ENCODE results near the gene STRN3. TPM values are rescaled to one million over a fixed set of nuclear protein-coding genes. Genes with fewer than 3 reads are reported as not detected.
"Not testable (repeated sequence)": the region's sequence is repeated elsewhere in the genome, so short reads cannot be mapped to it uniquely, and the experiment has no call there.

The STRN3 gene
- total RNA-seq, 1 experiment from 2014 or later: 80.9 TPM

DNA sequence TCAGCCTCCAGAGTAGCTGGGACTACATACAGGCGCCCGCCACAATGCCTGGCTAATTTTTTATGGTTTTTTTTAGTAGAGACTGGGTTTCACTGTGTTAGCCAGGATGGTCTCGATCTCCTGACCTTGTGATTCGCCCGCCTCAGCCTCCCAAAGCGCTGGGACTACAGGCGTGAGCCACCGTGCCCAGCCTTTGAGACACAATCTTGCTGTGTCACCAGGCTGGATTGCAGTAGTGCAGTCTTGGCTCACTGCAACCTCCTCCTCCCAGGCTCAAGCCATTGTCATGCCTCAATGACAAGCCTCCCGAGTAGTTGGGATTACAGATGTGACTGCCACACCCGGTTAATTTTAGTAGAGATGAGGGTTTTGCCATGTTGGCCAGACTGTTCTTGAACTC lies 21.3 kb upstream of the STRN3 start:
- no peaks in the 10 kb centered on the region for H3K4me1 ChIP-seq
- H3K9me3 ChIP-seq (replicated peaks): no peaks in the 10 kb centered on the region
- no peak for DNase-seq
- no peaks in the 10 kb centered on the region for H3K36me3 ChIP-seq
- H3K4me3 ChIP-seq: no peak overlapping the region
- no peak overlapping the region for H3K27ac ChIP-seq
- no peaks in the 10 kb centered on the region for H3K27me3 ChIP-seq

DNA sequence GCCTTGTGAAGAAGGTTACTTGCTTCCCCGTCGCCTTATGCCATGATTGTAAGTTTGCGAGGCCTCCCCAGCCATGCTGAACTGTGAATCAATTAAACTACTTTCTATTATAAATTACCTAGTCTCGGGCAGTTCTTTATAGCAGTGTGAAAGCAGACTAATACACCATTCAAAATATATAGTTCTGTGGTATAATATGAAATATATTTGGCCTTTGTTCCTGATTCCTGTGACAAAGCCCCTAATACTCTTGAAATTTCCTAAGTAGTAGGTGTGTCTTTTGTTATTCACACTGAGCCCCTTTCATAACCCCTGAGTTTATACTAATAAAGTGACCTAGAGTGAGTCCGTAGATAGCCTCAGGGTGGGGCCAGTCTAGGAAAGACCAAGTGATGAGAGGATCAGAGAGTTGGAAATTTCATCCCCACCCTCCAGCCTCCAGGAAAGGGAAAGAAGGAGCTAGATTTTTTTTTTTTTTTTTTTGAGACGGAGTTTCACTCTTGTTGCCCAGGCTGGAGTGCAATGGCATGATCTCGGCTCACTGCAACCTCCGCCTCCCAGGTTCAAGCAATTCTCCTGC lies 19.4 kb upstream of the STRN3 start:
- Histone ChIP-seq H3K4me3 (no peak overlapping the region), H3K9me3 (replicated peaks) (no peaks in the 10 kb centered on the region), H3K27me3 (no peaks in the 10 kb centered on the region), H3K4me1 (no peaks in the 10 kb centered on the region), H3K36me3 (no peaks in the 10 kb centered on the region), H3K27ac (no peak overlapping the region)
- no peak for DNase-seq

DNA sequence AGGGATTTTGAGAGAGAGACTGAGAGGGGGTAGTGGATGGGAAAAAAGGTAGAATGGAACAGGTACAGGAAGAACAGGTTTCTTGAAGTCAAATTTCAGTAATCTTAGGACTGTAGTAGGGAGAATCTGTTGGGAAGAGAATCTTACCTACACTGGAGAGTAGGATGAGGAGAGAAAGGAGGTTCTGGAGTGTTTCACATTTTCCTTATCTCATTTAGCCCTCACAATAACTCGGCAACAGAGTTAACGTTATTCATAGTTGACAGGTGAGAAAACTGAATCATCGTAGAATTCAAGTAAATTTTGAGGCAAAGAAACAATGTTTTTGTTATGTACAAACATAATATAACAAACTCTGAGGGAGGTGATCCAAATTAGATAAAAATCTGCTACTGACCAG lies 17.2 kb upstream of the STRN3 start:
- Histone ChIP-seq H3K9me3 (replicated peaks) (no peaks in the 10 kb centered on the region), H3K4me3 (no peak overlapping the region), H3K27me3 (no peaks in the 10 kb centered on the region), H3K4me1 (no peaks in the 10 kb centered on the region), H3K27ac (no peak overlapping the region), H3K36me3 (no peaks in the 10 kb centered on the region)
- no peak for DNase-seq

DNA sequence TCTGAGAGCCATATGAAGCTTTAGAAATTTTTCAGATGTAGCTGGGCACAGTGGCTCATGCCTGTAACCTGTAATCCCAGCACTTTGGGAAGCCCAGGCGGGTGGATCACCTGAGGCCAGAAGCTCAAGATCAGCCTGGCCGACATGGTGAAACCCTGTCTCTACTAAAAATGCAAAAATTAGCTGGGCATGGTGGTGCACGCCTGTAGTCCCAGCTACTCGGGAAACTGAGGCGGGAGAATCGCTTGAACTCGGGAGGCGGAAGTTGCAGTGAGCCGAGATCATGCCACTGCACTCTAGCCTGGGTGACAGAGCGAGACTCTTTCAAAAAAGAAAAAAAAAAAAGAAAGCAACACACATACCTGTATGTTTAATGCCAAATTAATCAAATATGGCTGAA lies 16.7 kb upstream of the STRN3 start:
- not testable (repeated sequence) for DNase-seq; H3K36me3 ChIP-seq; H3K4me1 ChIP-seq; H3K4me3 ChIP-seq; H3K27ac ChIP-seq; H3K27me3 ChIP-seq; H3K9me3 ChIP-seq (replicated peaks)

DNA sequence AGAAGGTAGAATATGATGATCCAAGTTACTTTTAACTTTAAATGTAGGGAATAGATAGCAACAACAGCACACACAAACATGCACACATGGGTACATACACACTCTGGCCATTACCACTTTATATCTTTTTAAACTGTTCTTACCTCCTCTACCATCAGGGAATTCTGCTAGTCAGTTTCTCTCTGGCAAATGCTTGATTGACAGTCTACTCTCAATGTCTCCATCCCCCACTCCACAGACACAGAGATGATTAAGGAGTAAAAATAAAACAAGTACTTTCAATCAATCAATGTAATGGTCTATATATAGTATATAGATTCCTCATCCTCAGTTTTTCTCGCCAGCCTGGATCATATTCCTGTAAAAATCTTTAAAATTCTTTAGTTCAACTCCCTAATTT lies 16.1 kb upstream of the STRN3 start:
- H3K4me3 ChIP-seq: no peak overlapping the region

DNA sequence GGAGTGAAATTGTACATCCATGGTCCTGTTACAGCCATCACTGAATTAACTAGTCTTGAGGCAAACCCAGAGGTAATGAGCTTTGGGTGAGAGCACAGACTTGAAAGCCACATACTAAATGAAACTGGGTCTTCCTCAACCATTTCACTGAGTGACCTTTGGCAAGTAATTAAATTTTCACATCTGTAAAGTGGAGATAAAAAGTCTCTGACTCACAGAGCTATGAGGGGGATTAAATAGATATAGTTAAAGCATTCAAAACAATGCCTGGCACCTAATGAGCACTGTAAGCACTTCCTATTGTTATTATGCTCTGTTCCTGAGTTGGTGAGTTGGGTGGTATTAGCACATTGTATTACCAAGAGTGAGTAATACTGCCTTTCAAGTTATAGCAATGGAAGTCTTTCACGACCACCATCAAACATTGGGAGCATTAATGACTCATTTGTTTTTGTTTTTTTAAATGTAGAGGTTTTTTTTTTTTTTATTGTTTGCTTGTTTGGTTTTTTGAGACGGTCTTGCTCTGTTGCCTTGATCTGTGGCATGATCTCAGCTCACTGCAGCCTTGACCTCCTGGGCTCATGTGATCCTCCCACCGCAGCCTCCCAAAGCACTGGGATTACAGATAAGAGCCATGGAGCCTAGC lies 12.5 kb upstream of the STRN3 start:
- Histone ChIP-seq H3K27ac (no peak overlapping the region), H3K27me3 (no peaks in the 10 kb centered on the region), H3K4me1 (no peaks in the 10 kb centered on the region), H3K9me3 (replicated peaks) (no peaks in the 10 kb centered on the region), H3K36me3 (no peaks in the 10 kb centered on the region), H3K4me3 (no peak overlapping the region)
- DNase-seq: no peak

More for the DNA sequence above, 16.1 kb upstream of the STRN3 start:
- Histone ChIP-seq H3K4me1 (no peaks in the 10 kb centered on the region), H3K9me3 (replicated peaks) (no peaks in the 10 kb centered on the region), H3K27me3 (no peaks in the 10 kb centered on the region), H3K27ac (no peak overlapping the region), H3K36me3 (no peaks in the 10 kb centered on the region)
- DNase-seq: no peak

DNA sequence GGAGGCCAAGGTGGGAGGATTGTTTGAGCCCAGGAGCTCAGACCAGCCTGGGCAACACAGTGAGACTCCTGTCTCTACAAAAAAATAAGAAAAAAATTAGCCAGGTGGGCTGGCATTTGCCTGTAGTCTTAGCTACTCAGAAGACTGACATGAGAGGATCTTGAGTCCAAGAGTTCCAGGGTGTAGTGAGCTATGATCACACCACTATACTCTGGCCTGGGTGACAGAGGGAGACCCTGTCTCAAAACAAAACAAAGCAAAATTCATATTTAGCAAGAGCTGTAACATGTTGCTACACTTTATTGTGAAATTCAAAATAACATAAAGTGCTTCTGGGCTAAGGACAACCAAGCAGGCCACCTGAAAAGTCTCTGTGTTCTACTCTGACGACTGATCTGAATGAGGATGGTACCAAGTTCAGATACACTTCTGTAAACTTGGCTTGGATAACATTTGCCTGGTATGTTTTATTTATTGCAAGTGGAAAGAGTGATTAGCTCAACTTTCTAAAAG lies 11.6 kb upstream of the STRN3 start:
- Histone ChIP-seq H3K4me1 (no peaks in the 10 kb centered on the region), H3K4me3 (no peak overlapping the region), H3K9me3 (replicated peaks) (no peaks in the 10 kb centered on the region), H3K27me3 (no peaks in the 10 kb centered on the region), H3K27ac (no peak overlapping the region), H3K36me3 (no peaks in the 10 kb centered on the region)
- DNase-seq: no peak

DNA sequence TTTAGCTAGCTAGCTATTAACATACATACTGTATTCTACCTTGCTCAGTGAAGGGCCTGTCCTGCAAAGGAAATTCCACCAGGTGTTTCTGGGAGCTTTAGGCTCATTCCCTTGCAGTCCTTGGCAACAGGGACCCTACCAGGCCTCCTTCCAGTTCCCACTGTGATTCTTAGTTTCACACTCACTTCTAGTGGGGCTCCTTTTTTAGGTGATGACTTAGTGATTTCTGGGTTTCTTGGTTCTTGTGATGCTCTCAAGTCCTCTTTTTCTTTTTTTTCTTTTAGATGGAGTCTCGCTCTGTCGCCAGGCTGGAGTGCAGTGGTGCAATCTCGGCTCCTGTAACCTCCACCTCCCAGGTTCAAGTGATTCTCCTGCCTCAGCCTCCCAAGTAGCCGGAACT lies 10.4 kb upstream of the STRN3 start:
- no peaks in the 10 kb centered on the region for H3K27me3 ChIP-seq
- no peaks in the 10 kb centered on the region for H3K36me3 ChIP-seq
- no peak overlapping the region for H3K27ac ChIP-seq
- DNase-seq: no peak
- no peaks in the 10 kb centered on the region for H3K9me3 ChIP-seq (replicated peaks)
- H3K4me1 ChIP-seq: no peaks in the 10 kb centered on the region
- H3K4me3 ChIP-seq: no peak overlapping the region

DNA sequence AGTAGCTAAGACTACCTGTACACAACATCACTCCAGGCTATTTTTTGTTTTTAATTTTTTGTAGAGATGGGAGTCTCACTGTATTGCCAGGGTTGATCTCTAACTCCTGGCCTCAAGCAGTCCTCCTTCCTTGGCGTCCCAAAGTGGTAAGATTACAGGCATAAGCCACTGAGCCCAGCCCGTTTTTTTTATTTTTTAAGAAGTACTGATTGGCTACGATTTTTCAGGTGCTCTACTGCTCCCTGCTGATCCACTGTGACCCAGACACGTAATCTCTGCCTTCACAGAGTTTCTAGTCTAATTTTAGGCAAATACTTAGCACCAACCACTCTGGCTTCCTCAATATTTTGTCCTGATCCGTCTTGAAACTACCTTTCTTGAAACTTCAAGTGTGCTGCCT lies 4.3 kb upstream of the STRN3 start:
- H3K4me3 ChIP-seq: no peak overlapping the region
- no peaks in the 10 kb centered on the region for H3K36me3 ChIP-seq
- no peaks in the 10 kb centered on the region for H3K27me3 ChIP-seq
- no peaks in the 10 kb centered on the region for H3K9me3 ChIP-seq (replicated peaks)
- no peak for DNase-seq
- no peaks in the 10 kb centered on the region for H3K4me1 ChIP-seq
- no peak overlapping the region for H3K27ac ChIP-seq

DNA sequence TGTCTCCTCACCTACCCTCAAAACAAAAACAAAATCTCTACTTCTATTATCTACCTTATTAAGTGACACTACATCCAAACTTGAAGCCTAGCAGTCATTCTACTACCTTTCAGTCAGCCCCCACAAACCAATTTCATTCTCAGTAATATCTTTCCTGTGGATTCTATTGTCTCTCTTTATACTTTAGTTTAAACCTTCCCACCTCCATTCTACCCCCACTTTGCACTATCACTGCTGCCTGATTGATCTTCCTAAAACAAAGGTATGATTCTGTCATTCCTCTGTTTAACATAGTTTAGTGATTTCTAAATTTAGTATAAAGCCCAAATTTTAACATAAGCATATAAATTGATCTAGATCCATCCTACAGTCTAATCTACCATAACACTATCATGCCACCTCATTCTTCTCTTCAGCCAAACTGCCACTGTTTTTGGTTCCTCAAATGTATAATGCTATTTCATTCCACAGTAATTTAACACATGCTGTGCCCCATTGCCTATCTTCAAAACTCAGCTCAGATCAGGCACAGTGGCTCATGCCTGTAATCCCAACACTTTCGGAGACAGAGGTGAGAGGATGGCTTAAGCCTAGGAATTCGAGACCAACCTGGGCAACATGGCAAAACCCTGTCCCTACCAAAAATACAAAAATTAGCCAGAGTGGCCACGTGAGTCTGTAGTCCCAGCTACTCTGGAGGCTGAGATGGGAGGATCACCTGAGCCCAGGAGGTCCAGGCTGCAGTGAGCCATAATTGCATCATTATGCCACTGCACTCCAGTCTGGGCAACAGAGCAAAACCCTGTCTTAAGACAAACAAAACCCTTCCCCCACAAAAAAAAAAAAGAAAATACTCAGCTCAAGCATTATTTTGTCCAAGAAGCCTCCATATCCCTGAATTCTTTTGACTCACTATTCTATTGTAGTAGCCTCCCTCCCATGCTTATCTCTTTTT lies 3.1 kb upstream of the STRN3 start:
- no peaks in the 10 kb centered on the region for H3K27me3 ChIP-seq
- H3K36me3 ChIP-seq: no peaks in the 10 kb centered on the region
- H3K4me3 ChIP-seq: no peak overlapping the region
- no peak overlapping the region for H3K27ac ChIP-seq
- H3K4me1 ChIP-seq: no peaks in the 10 kb centered on the region
- no peak for DNase-seq
- H3K9me3 ChIP-seq (replicated peaks): no peaks in the 10 kb centered on the region

DNA sequence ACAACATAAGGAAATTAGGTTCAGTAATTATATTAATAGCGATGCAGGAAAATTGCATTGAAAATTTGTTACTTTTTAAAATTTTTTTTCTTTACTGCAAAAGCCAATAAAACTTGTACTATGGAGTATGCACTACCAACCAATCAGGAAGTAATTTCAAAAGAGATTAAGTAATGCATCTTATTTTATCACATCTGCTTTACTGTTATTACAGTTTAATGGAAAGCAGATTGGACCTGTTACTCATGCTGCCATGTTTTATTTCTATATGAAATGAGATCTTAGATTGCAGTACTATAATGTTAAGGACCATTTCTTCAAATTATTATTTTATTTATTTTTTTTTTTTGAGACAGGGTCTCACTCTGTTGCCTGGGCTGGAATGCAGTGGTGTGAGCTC lies 1.7 kb upstream of the STRN3 start:
- Histone ChIP-seq H3K27me3 (no peaks in the 10 kb centered on the region), H3K4me3 (peak overlapping the region; percentile 98), H3K4me1 (no peaks in the 10 kb centered on the region; the same call in 1 of the 2 replicates), H3K27ac (peak overlapping the region; percentile 97; the same call in 1 of the 2 replicates), H3K9me3 (replicated peaks) (no peaks in the 10 kb centered on the region), H3K36me3 (0 out of 2 replicates have a peak, but pooled peaks cover under 1% of the 10 kb centered on the region)
- no peak for DNase-seq

DNA sequence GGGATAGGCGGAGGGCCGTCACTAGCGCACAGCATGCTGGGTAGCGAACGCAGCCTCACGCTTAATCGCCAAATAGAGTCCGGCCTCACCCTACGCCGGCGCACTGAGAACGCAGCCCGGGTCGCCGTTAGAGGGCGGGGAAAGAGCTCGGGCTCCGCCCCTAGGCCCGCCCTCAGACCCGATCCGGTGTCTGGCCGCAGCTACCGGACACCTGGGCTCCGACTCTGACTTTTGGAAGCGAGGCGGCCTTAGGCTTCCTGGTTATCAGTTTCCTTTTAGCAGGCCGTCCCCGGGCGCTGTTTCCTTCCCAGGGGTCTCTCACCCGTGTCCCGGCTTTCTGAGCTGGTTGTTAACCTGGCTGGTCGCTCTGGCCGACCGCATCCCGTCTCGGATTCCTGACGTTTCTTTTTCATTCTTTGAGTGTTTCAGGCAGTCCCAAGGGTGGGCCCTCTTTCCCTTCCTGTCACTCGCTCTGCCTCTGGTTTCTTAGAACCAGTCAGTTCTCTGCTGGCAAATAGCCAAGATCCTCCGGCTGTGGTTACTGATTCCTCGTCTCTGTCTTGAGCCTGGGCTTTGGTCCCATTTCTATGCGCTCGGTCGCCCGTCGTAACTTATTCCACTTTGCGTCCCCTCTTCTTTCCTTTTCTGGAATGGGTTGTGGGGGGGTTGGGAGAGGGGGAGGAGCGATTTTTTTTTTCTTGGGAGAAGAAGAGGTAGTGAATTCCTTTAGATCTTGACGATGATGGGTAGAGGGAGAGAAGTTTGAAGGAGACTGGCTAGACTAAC lies 464 bp upstream of the STRN3 start:
- H3K36me3 ChIP-seq: peaks cover 6% of the 10 kb centered on the region; the same call in 1 of the 2 replicates
- DNase-seq: peak; percentile 96 to 98
- no peaks in the 10 kb centered on the region; the same call in 1 of the 2 replicates for H3K4me1 ChIP-seq
- H3K4me3 ChIP-seq: peak overlapping the region; percentile 98
- H3K27me3 ChIP-seq: no peaks in the 10 kb centered on the region
- peak overlapping the region; percentile 97 for H3K27ac ChIP-seq
- H3K9me3 ChIP-seq (replicated peaks): no peaks in the 10 kb centered on the region

DNA sequence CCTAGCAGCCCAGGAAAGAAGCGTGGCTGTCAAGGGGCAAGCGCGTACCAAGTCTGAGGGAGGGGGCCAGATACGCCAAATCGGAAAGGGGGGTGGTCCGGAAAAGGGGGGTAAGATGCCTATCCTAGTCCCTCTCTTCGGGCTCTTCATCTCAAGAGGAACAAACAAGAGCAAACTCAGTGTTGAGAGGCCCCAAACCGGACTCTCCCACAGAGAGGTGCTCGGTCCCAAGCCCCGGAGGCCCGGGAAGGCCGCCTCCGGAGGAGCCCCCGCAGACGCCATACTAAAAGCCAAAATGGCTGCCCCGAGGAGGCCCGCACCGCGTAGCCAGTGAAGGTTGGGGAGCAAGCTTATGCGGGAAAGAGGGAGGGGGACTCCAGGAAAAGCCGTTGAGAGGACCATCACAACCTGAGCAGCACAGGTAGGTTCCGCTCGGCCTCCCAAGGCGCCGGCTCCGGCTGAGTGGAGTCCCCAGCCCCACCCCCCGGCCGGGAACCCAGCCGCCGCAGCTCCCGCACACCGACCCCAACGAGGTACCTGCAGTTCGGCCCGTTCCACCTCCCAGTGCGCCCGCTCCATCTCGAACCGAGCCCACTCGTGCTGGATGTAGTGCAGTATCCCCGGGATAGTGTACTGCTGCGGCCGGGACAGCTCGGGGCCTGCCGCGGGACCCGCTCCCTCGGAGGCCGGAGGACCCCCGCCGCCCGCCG lies 657 bp downstream of the STRN3 start, which contains the start of gene AP4S1:
Gene AP4S1 (plus strand): TSS at position 283 of the 710 bp plus-strand sequence. CDS start 40,548 bp downstream, outside the sequence.
- Histone ChIP-seq H3K27me3 (no peaks in the 10 kb centered on the region), H3K4me1 (no peaks in the 10 kb centered on the region; the same call in 1 of the 2 replicates), H3K36me3 (peaks cover 13% of the 10 kb centered on the region), H3K4me3 (peak within 1 kb of the TSS; percentile 98), H3K9me3 (replicated peaks) (no peaks in the 10 kb centered on the region), H3K27ac (peak within 1 kb of the TSS; percentile 97)
- peak; percentile 59 to 70 for DNase-seq

Measured in SJCRH30 (cell line).